ENCODE results near the gene AZIN2. TPM values are rescaled to one million over a fixed set of nuclear protein-coding genes. Genes with fewer than 3 reads are reported as not detected.
A peak's percentile ranks its signal among the peaks of the same experiment; 100 is the strongest.
"Not testable (repeated sequence)": the region's sequence is repeated elsewhere in the genome, so short reads cannot be mapped to it uniquely, and the experiment has no call there.

The AZIN2 gene
- total RNA-seq, 1 donor from 2014 or later = 5.1 TPM

DNA sequence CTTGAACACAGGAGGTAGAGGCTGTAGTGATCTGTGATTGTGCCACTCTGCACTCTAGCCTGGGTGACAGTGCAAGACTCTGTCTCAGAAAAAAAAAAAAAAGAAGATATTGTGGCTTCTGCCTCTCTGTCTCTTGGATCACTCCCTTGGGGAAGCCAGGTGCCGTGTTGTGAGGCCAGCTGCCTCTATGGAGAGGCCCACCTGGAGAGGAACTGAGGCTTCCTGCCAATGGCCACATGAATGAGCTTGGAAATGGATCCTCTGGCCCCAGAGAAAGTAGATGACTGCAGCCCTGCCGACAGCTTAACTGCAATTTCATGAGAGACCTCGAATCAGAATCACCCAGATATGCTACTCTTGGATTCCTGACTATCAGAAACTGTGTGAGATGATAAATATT lies 24.5 kb upstream of the AZIN2 start:
- no peak for DNase-seq (ENCODE audit: extremely low read depth, low read depth, low spot score)

DNA sequence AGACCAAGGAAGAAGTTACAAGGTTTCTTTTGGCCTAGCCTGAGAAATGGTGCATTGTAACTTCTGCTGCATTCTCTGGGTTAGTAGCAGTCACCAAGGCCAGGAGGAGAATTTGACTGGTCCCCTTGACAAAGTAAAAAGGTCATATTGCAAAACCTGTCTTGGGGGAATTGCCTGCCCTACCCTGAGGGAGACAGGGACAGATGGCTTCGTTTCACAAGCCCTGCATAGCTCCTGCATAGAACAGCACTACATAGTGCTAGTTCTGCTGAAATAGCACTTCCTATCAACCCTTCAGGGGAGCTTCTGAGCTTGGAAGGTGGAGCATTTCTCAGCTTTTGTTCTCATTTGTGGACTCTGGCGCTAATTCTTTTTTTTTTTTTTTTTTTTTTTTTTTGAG lies 23.9 kb upstream of the AZIN2 start:
- no peak for DNase-seq (ENCODE audit: extremely low read depth, low read depth, low spot score)

- DNase-seq (ENCODE audit: extremely low read depth, low read depth, low spot score) = no peak
These were observed 20.3 kb upstream of the AZIN2 start for GRCh38 chr1:33060579-33061083.

DNA sequence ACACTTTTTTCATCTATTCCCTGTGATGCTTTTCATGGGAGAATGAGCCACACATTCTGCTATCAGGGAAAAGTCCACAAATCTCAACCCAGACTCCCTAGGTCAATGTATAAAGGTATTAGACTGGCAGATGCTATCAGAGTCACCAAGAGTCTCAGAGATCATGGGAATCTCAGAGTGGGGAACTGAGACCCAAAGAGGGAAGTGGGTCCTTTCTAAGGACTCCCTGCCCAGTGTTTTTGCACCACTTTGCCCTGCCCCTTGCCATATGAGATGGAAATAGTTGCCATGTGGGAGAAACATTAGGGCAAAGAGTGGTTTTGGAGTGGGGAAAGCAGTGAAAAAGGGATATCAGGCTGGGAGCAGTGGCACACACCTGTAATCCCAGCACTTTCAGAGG lies 19.1 kb upstream of the AZIN2 start:
- DNase-seq (ENCODE audit: extremely low read depth, low read depth, low spot score) = no peak

- DNase-seq (ENCODE audit: extremely low read depth, low read depth, low spot score) = not testable (repeated sequence)
These were observed 16.7 kb upstream of the AZIN2 start for GRCh38 chr1:33064284-33064683.

DNA sequence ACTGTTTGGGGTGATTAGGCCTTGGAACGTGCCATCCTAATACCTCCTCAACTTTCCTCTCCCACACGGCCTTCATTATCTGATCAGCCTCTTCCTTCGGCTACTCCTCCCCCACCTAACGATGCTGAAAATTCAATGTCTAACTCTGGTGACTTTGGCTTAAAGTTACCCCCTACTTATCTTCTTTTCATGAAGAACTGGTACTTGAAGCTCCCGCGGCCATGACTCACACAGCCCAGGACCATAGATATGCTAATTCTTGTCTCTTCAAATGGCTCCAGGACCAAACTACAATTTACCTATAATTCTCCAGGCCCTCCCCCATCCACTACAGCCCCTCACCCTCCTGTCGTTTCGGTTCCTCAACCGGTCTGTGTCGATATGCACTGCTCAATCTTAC lies 15.7 kb upstream of the AZIN2 start:
- DNase-seq (ENCODE audit: extremely low read depth, low read depth, low spot score) = no peak

DNA sequence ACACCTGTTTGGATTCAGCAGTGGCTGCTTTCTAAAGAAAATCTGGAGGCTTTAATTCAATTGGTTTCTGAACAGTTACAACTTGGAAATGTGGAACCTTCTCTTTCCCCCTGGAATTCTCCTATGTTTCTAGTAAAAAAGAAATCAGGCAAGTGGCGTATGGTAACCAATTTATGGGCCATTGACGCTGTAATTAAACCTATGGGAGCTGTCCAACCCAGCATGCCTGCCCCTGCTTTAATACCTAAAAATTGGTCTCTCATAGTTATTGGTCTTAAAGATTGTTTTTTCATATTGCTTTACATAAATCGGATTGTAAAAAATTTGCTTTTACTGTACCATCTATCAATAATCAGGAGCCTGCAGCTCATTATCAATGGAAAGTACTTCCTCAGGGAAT lies 14.5 kb upstream of the AZIN2 start:
- not testable (repeated sequence) for DNase-seq (ENCODE audit: extremely low read depth, low read depth, low spot score)

DNA sequence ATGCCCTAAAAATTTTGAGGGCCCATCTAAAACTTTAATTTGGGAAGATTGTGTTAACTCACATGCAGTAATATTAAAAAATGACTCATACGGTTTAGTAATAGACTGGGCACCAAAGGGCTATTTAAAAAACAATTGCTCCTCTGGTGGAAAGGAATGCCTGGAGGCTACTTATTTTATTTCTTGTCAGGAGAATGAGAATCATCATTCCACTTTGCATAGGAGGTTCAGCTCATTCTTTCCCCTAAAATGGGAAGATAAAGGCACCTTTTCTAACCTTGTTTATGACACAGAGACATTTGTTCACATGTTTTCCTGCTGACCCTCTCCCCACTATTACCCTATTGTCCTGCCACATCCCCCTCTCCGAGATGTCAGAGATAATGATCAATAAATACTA lies 12.8 kb upstream of the AZIN2 start:
- not testable (repeated sequence) for DNase-seq (ENCODE audit: extremely low read depth, low read depth, low spot score)

GRCh38 chr1:33070628-33071027 lies 10.3 kb upstream of the AZIN2 start:
- no peak for DNase-seq (ENCODE audit: extremely low read depth, low read depth, low spot score)

GRCh38 chr1:33072707-33073106 lies 8.2 kb upstream of the AZIN2 start:
- no peak for DNase-seq (ENCODE audit: extremely low read depth, low read depth, low spot score)

DNA sequence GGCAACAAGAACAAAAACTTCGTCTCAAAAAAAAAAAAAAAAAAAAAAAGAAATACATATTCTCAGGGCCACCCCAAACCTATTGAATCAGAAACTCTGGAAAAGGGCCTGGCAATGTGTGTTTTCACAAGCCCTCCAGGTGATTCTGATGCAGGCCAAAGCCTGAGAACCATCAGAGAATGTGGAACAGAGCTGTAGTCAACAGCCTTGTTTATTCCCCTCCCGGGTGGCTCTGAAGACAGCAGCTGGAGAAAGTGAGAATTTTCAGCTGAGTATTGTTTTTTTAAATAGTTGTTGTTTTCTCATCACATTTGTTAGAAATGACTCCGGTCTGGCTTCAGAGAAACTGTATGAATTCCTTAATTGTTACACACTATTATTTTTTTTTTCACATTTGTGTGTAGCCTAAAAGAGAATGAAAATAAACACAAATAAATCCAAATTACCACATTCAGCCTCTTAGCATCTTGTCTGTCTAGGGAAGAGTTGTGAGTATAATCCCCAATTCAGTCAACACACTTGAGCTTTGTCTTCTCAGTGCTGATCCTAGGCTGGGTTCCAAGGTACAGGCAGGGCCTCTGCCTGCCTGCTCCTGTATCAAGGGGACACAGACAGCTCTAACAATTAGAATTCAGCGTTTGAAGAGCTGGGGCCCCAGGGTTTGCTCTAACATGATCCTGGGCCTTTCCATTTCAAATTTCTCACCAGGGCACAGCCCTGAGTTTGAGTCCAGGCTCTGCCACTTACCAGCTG lies 6.6 kb upstream of the AZIN2 start:
- no peak for DNase-seq (ENCODE audit: extremely low read depth, low read depth, low spot score)

DNA sequence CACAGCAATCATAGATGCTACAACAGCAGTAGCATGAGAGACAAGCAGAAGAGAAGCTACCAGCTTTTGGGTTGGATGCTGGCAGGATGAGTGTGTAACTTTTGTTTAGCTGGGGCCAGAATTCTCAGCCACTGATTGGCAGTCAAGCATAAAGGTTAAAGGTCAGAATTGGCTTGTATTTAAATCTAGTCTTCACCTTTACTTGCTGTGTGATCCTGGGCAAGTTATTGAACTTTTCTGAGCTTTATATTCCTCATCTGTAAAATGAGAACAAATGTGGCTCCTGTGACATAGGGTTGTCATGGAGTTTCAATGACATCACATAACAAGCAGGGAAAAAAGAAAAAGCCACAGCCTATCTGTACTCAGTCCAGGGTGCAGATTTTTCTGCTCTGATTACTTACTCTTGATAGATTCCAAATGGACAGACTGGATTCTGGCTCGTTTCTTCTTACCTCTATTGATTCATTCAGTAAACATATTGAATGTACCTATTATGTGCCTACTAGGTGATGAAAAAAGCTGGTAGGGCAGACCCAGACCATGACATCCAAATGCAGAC lies 2.8 kb upstream of the AZIN2 start:
- DNase-seq (ENCODE audit: extremely low read depth, low read depth, low spot score) = no peak

GRCh38 chr1:33080373-33080772 lies 580 bp upstream of the AZIN2 start:
- no peak for DNase-seq (ENCODE audit: extremely low read depth, low read depth, low spot score)

- no peak for DNase-seq (ENCODE audit: extremely low read depth, low read depth, low spot score)
These were observed 777 bp downstream of the AZIN2 start for GRCh38 chr1:33081554-33082305.

GRCh38 chr1:33082575-33083108 lies 1.7 kb downstream of the AZIN2 start:
- DNase-seq (ENCODE audit: extremely low read depth, low read depth, low spot score) = no peak

DNA sequence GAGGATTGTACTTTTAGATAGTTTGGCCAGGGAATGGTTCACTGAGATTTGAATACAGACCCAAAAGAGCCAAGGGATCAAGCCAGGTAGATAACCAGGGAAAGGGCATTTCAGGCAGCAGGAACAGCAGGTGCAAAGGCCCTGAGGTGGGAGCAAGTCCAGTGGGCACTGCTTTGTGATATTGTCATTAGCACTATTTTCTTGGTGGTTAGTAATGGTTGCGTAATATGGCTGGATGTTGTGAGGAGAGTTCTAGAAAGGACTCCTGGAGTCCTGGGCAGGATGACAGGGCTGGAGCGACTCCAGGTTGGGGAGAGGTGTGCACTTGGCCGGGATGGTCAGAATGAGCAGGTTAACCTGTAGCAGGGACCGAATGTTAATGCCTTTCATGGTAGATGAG lies 4.4 kb downstream of the AZIN2 start:
- no peak for DNase-seq (ENCODE audit: extremely low read depth, low read depth, low spot score)

DNA sequence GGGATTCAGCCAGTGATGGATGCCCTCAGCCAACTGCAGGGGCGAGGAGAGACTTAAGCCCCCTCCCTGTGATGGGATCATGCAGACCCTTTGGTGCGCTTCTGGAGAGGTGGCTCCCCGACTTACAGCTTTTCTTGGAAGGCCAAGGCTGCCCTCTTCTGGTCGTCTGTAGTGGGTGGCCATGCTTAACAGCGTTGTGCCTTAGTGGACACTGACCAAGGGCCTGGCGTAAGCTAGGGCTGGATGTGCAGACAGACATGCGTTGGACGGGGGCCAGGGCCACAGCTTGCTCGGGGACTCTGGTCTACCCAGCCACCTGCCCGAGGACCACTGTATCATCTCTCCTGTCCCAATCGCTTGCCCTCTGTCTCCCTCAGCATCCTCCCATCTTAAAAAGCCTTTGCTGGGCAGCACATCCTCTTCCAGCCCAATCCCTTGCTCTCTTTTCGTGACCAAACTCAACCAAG lies 5.5 kb downstream of the AZIN2 start:
- peak; percentile 51 for DNase-seq (ENCODE audit: extremely low read depth, low read depth, low spot score)

GRCh38 chr1:33087677-33088076 lies 6.7 kb downstream of the AZIN2 start:
- DNase-seq (ENCODE audit: extremely low read depth, low read depth, low spot score) = no peak

GRCh38 chr1:33088119-33088906 lies 7.4 kb downstream of the AZIN2 start:
- DNase-seq (ENCODE audit: extremely low read depth, low read depth, low spot score) = no peak

GRCh38 chr1:33089457-33089856 lies 8.5 kb downstream of the AZIN2 start:
- DNase-seq (ENCODE audit: extremely low read depth, low read depth, low spot score) = no peak

DNA sequence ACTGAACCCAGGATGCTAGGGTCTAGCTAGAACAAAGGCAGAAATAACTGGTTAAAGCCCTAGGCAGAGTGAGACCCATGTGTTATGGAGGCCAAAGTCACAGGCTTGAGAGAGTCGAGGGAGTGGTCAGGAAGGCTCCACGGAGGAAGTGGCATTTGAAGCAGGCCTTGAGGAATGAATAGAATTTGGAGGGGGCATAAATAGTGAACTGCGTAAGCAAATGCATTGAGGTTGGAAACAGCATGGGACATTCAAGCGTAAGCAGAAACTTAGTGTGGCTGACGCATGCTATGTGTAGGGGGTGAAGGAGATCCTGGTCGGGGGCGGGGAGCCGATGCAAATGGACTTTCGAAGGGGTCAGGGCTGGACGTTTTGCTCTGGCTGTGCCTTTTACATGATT lies 11.5 kb downstream of the AZIN2 start:
- DNase-seq (ENCODE audit: extremely low read depth, low read depth, low spot score) = no peak

Measured in glomerular endothelial cell (primary cell).